ENCODE measurements around the gene MLN.

The MLN gene

DNA sequence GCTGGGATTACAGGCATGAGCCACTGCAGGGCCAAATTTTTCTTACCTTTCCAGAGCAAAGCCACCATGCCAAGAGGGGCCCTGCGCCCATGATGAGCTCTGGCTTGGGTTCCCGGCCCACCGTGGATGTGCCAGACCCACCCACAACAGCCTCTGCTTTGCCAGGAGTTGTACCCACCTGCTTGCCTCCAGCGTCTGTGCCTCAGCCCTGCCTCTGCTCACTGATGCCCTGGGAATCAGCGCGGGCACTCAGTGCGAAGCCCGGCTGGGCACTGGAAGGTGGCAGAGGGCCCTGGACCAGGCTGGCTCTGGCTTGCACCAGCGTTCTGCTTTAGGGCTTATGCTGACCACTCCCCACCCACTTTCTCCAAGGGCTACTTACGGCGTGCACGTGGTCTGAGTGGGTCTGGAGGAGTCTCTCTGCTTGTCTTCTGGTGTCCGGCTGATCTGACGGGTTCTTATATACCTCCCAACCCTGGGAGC is at the start of gene MLN:
Gene MLN (minus strand): TSS at position 433 of the 483 bp plus-strand sequence. CDS start 2,840 bp downstream, outside the sequence.
- no peaks in the 10 kb centered on the region for H3K36me3 ChIP-seq
- H3K9me3 ChIP-seq: no peaks in the 10 kb centered on the region
- H3K4me1 ChIP-seq: peaks cover 14% of the 10 kb centered on the region
- TF ChIP-seq Cebpa-rat (IDR thresholded peaks at IDR 0.05): no peak
- no peak within 1 kb of the TSS for H3K4me2 ChIP-seq
- no peaks in the 10 kb centered on the region; the same call in 1 of the 2 replicates for H4K20me1 ChIP-seq
- H3K27me3 ChIP-seq: no peaks in the 10 kb centered on the region
- no peak within 1 kb of the TSS for H3K4me3 ChIP-seq
- no peak within 1 kb of the TSS for H3K27ac ChIP-seq
- no peak within 1 kb of the TSS for H3K9ac ChIP-seq

DNA sequence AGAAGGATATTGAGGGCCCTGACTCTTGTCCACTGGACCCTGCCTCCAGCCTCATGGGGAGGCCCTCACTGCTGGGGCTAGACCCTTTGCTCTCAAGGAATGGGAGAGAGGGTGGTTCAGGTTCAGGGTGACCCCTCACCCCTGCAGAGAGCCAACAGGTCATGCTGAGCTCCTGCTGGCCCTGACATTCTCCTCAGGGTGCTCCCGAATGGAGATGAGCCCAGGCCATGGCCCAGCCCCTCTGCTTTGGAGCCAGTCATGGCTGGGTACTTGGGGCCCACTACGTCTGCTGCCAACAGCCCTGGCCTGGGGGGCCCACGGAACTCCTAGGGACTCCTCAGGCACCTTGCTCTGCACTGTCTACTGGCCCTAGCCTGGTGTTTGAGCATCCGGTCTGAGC is 49.2 kb upstream of the MLN start:
- Histone ChIP-seq H4K20me1 (peaks cover 60% of the 10 kb centered on the region), H3K27me3 (peaks cover 59% of the 10 kb centered on the region), H3K9ac (no peak overlapping the region), H3K4me2 (no peak overlapping the region), H3K36me3 (no peaks in the 10 kb centered on the region), H3K4me1 (peaks cover 23% of the 10 kb centered on the region), H3K27ac (no peak overlapping the region), H3K4me3 (no peak overlapping the region), H3K9me3 (no peaks in the 10 kb centered on the region)
- no peak for TF ChIP-seq Cebpa-rat (IDR thresholded peaks at IDR 0.05)

- Histone ChIP-seq H3K27me3 (peaks cover 48% of the 10 kb centered on the region), H3K27ac (no peak overlapping the region), H3K9me3 (no peaks in the 10 kb centered on the region), H3K9ac (no peak overlapping the region), H3K4me2 (no peak overlapping the region), H4K20me1 (peaks cover 49% of the 10 kb centered on the region), H3K4me1 (peaks cover 13% of the 10 kb centered on the region), H3K36me3 (no peaks in the 10 kb centered on the region), H3K4me3 (no peak overlapping the region)
- no peak for TF ChIP-seq Cebpa-rat (IDR thresholded peaks at IDR 0.05)
Observed at GRCh38 chr6:33851959-33852358, 48.2 kb upstream of the MLN start.

- H3K27me3 ChIP-seq: peaks cover 39% of the 10 kb centered on the region
- no peaks in the 10 kb centered on the region for H3K36me3 ChIP-seq
- no peak overlapping the region for H3K4me2 ChIP-seq
- H3K4me1 ChIP-seq: peaks cover 3% of the 10 kb centered on the region; the same call in 1 of the 2 replicates
- no peak overlapping the region for H3K9ac ChIP-seq
- H3K27ac ChIP-seq: no peak overlapping the region
- H3K9me3 ChIP-seq: no peaks in the 10 kb centered on the region
- TF ChIP-seq Cebpa-rat (IDR thresholded peaks at IDR 0.05): no peak
- H4K20me1 ChIP-seq: peaks cover 39% of the 10 kb centered on the region
- H3K4me3 ChIP-seq: no peak overlapping the region
Observed at GRCh38 chr6:33850869-33851541, 47.2 kb upstream of the MLN start.

- H4K20me1 ChIP-seq: peaks cover 32% of the 10 kb centered on the region; the same call in 1 of the 2 replicates
- H3K9me3 ChIP-seq: no peaks in the 10 kb centered on the region
- no peak overlapping the region for H3K27ac ChIP-seq
- H3K4me2 ChIP-seq: no peak overlapping the region
- H3K27me3 ChIP-seq: peaks cover 32% of the 10 kb centered on the region
- no peak overlapping the region for H3K4me3 ChIP-seq
- H3K36me3 ChIP-seq: no peaks in the 10 kb centered on the region
- H3K9ac ChIP-seq: no peak overlapping the region
- H3K4me1 ChIP-seq: no peaks in the 10 kb centered on the region
- TF ChIP-seq Cebpa-rat (IDR thresholded peaks at IDR 0.05): no peak
Observed at GRCh38 chr6:33850296-33850695, 46.5 kb upstream of the MLN start.

DNA sequence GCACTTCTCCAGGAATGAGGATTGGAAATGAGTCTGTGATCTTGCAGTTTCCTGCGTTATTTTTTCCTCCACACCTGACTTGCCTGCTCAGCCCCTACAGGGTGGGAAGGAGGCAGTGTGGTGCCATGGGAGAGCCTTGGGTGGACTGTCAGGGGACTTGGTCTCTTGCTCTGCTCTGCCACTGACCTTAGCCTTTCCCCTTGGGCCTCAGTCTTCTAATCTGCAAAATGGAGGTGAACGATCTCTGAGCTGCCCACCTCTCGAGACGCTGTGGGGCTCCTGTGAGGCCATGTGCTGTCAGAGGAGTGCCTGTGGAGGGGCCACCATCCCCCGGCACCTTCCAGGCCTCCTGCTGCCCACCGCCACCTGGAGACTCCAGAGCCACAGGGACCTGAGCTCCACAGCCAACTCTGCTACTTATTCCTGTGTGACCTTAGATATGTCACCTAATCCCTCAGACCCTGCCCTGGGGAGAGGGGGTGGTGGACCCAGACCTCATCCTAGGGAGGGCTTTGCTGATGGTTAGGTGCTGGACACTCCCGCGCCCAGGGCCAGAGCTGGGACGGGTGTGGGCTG is 45.8 kb upstream of the MLN start:
- Histone ChIP-seq H3K27ac (no peak overlapping the region), H3K4me3 (no peak overlapping the region), H3K36me3 (no peaks in the 10 kb centered on the region), H3K9me3 (no peaks in the 10 kb centered on the region), H3K9ac (no peak overlapping the region), H3K4me1 (no peaks in the 10 kb centered on the region), H4K20me1 (peaks cover 25% of the 10 kb centered on the region; the same call in 1 of the 2 replicates), H3K4me2 (no peak overlapping the region), H3K27me3 (peaks cover 25% of the 10 kb centered on the region)
- TF ChIP-seq Cebpa-rat (IDR thresholded peaks at IDR 0.05): no peak

GRCh38 chr6:33848484-33848883 is 44.7 kb upstream of the MLN start:
- Histone ChIP-seq H3K9ac (no peak overlapping the region), H3K27ac (no peak overlapping the region), H3K27me3 (peaks cover 14% of the 10 kb centered on the region), H4K20me1 (peaks cover 18% of the 10 kb centered on the region; the same call in 1 of the 2 replicates), H3K36me3 (no peaks in the 10 kb centered on the region), H3K4me3 (no peak overlapping the region), H3K9me3 (no peaks in the 10 kb centered on the region), H3K4me1 (no peaks in the 10 kb centered on the region), H3K4me2 (no peak overlapping the region)
- no peak for TF ChIP-seq Cebpa-rat (IDR thresholded peaks at IDR 0.05)

- Histone ChIP-seq H3K4me3 (no peak overlapping the region), H3K4me2 (no peak overlapping the region), H3K36me3 (no peaks in the 10 kb centered on the region), H3K4me1 (no peaks in the 10 kb centered on the region), H3K9me3 (no peaks in the 10 kb centered on the region), H4K20me1 (peaks cover 14% of the 10 kb centered on the region; the same call in 1 of the 2 replicates), H3K27me3 (peaks cover 7% of the 10 kb centered on the region; the same call in 1 of the 2 replicates), H3K27ac (no peak overlapping the region), H3K9ac (no peak overlapping the region)
- no peak for TF ChIP-seq Cebpa-rat (IDR thresholded peaks at IDR 0.05)
Observed at GRCh38 chr6:33847867-33848266, 44.1 kb upstream of the MLN start.

DNA sequence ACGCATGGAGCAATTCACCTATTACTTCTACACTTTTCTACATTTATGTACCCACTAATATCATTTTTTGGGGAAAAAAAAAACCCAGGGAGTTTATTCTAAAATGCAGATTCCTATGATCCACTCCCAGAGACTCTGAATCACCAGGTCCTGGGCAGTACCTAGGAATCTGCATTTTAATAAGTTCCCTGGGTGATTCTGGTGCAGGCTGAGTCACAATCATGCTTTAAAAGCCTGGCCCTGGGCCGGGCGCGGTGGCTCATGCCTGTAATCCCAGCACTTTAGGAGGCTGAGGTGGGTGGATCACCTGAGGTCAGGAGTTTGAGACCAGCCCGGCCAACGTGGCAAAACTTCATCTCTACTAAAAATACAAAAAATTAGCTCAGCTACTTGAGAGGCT is 43.3 kb upstream of the MLN start:
- Histone ChIP-seq H3K9ac (no peak overlapping the region), H3K4me1 (no peaks in the 10 kb centered on the region), H4K20me1 (peaks cover 10% of the 10 kb centered on the region; the same call in 1 of the 2 replicates), H3K27me3 (no peaks in the 10 kb centered on the region), H3K27ac (no peak overlapping the region), H3K9me3 (no peaks in the 10 kb centered on the region), H3K36me3 (no peaks in the 10 kb centered on the region), H3K4me2 (no peak overlapping the region), H3K4me3 (no peak overlapping the region)
- TF ChIP-seq Cebpa-rat (IDR thresholded peaks at IDR 0.05): no peak

DNA sequence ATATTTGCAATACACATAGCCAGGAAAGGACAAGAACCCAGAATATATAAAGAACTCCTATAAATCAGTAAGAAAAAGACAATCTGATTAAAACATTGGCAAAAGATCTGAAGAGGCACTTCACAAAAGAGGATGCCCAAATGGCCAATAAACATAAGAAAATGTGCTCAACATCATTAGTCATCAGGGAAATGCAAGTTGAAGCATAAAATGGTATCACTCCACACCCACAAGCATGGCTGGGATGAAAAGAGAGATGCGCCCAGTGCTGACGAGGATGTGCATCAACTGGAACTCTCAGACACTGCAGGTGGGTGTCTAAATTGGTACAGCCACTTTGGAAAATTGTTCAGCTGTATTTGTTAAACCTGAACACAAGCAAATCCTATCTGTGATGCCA is 42.4 kb upstream of the MLN start:
- no peaks in the 10 kb centered on the region for H3K9me3 ChIP-seq
- no peaks in the 10 kb centered on the region for H3K36me3 ChIP-seq
- no peak overlapping the region for H3K9ac ChIP-seq
- no peak overlapping the region for H3K4me2 ChIP-seq
- H4K20me1 ChIP-seq: peaks cover 10% of the 10 kb centered on the region; the same call in 1 of the 2 replicates
- H3K4me1 ChIP-seq: 0 out of 2 replicates have a peak, but pooled peaks cover 1% of the 10 kb centered on the region
- no peak for TF ChIP-seq Cebpa-rat (IDR thresholded peaks at IDR 0.05)
- H3K4me3 ChIP-seq: no peak overlapping the region
- no peak overlapping the region for H3K27ac ChIP-seq
- no peaks in the 10 kb centered on the region for H3K27me3 ChIP-seq

Data from BLaER1 (cell line).